Measurements from ENCODE around the gene CCDC175. TPM values are rescaled to one million over a fixed set of nuclear protein-coding genes. Genes with fewer than 3 reads are reported as not detected.
A peak's percentile ranks its signal among the peaks of the same experiment; 100 is the strongest.

CCDC175 gene
- polyA plus RNA-seq = 1.5 TPM
- long read RNA-seq, donor 1 = 0 reads
- long read RNA-seq, donor 2 = 0 reads
- long read RNA-seq, donor 3 = 0 reads
- long read RNA-seq, donor 4 = 0 reads
- long read RNA-seq, donor 5, partial matches to known transcripts = 5 of 5 reads
- long read RNA-seq, donor 5, other reads (novel, unspliced or antisense) = 0 of 5 reads
- long read RNA-seq, donor 6 = 0 reads
- long read RNA-seq, donor 7 = 0 reads
- long read RNA-seq, donor 8 = 0 reads
- long read RNA-seq, donor 9 = 0 reads
- long read RNA-seq, donor 10 = 0 reads
- long read RNA-seq, donor 11, partial matches to known transcripts = 5 of 5 reads
- long read RNA-seq, donor 11, other reads (novel, unspliced or antisense) = 0 of 5 reads

DNA sequence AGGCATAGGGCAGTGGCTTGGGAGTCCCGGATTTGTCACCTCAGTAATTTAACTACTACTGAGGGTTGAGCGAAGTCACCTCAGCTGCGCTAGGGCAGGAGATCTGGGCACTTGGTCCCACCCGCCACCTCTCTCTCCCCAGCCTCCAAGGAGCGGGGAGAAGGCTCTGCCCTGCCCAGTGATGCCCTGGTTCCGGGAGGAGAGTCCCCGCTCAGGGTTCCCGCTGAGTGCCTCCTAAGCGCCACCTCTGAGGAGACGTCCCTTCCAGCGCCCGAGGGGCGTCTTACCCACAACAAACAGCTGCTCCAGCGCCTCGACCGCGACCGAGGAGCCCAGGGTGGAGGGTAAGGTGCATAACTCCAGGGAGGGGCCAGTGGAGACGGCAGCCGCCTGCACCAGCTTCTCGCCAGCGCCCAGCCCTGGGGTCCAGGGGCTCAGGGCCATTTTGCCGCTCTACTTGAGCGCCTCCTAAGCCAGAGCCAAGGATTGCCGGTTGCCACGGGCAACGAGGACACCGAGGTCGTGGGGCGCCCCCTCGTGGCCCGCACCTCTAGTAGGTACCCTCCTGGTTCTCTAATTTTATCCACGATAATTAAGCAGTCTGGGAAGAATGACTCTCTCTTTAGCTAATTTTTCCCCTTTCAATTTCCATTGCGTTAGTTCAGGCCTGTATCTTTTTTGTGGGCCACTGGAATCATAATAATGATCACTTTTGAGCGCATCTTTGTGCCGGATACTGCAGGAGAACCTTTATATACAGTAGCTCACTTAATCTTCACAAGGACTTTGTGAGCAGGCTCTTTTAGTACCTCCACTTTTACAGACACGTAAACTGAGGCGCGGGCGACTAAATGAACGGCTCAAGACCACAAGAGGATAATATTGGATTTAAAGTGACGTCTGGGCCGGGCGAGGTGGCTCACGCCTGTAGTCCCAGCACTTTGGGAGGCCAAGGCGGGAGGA, at the start of gene CCDC175:
Gene CCDC175, minus strand, starts transcription at position 481 of the 963 bp plus-strand sequence. Its CDS starts 37 bp downstream, at position 444.
- Histone ChIP-seq H3K27ac (ENCODE audit: low read length) (peak within 1 kb of the TSS; percentile 86), H3K4me3 (ENCODE audit: low read length) (peak within 1 kb of the TSS; percentile 76), H3K4me1 (ENCODE audit: control insufficient read depth, insufficient read depth, low read length) (peaks cover 14% of the 10 kb centered on the region), H3K9me3 (ENCODE audit: control insufficient read depth, low read depth, low read length) (no peaks in the 10 kb centered on the region), H3K36me3 (ENCODE audit: control insufficient read depth, insufficient read depth, low read length) (no peaks in the 10 kb centered on the region), H3K27me3 (ENCODE audit: control insufficient read depth, insufficient read depth, low read length) (no peaks in the 10 kb centered on the region)
- DNase-seq = peak; percentile 91 to 94
- WGBS (ENCODE audit: insufficient coverage, low lambda C conversion rate) = 0% methylated on average over 1 of the region's 46 CpGs

GRCh38 chr14:59622631-59623030, 46.0 kb upstream of the CCDC175 start:
- peak overlapping the region; percentile 84 for H3K27ac ChIP-seq (ENCODE audit: low read length)
- H3K27me3 ChIP-seq (ENCODE audit: control insufficient read depth, insufficient read depth, low read length) = no peaks in the 10 kb centered on the region
- H3K4me3 ChIP-seq (ENCODE audit: low read length) = no peak overlapping the region
- H3K4me1 ChIP-seq (ENCODE audit: control insufficient read depth, insufficient read depth, low read length) = peaks cover 26% of the 10 kb centered on the region
- H3K9me3 ChIP-seq (ENCODE audit: control insufficient read depth, low read depth, low read length) = no peaks in the 10 kb centered on the region
- peak; percentile 68 to 83 for DNase-seq
- no peaks in the 10 kb centered on the region for H3K36me3 ChIP-seq (ENCODE audit: control insufficient read depth, insufficient read depth, low read length)
- 20% methylated on average over 1 of the region's 2 CpGs for WGBS (ENCODE audit: insufficient coverage, low lambda C conversion rate)

- Histone ChIP-seq H3K27ac (ENCODE audit: low read length) (no peak overlapping the region), H3K36me3 (ENCODE audit: control insufficient read depth, insufficient read depth, low read length) (no peaks in the 10 kb centered on the region), H3K9me3 (ENCODE audit: control insufficient read depth, low read depth, low read length) (no peaks in the 10 kb centered on the region), H3K4me1 (ENCODE audit: control insufficient read depth, insufficient read depth, low read length) (peaks cover 18% of the 10 kb centered on the region), H3K4me3 (ENCODE audit: low read length) (no peak overlapping the region), H3K27me3 (ENCODE audit: control insufficient read depth, insufficient read depth, low read length) (no peaks in the 10 kb centered on the region)
- WGBS (ENCODE audit: insufficient coverage, low lambda C conversion rate) = 100% methylated on average over 1 of the region's 2 CpGs
- DNase-seq = no peak
Measured at GRCh38 chr14:59619061-59619460, 42.4 kb upstream of the CCDC175 start.

- no peaks in the 10 kb centered on the region for H3K27me3 ChIP-seq (ENCODE audit: control insufficient read depth, insufficient read depth, low read length)
- H3K36me3 ChIP-seq (ENCODE audit: control insufficient read depth, insufficient read depth, low read length) = no peaks in the 10 kb centered on the region
- H3K9me3 ChIP-seq (ENCODE audit: control insufficient read depth, low read depth, low read length) = no peaks in the 10 kb centered on the region
- peak; percentile 92 to 93 for DNase-seq
- H3K4me3 ChIP-seq (ENCODE audit: low read length) = no peak overlapping the region
- H3K4me1 ChIP-seq (ENCODE audit: control insufficient read depth, insufficient read depth, low read length) = peaks cover 9% of the 10 kb centered on the region
- H3K27ac ChIP-seq (ENCODE audit: low read length) = peak overlapping the region; percentile 83
- whole genome bisulfite sequencing (ENCODE audit: insufficient coverage, low lambda C conversion rate) = 23% methylated on average over 3 of the region's 3 CpGs
Measured at GRCh38 chr14:59601056-59601455, 24.4 kb upstream of the CCDC175 start.

GRCh38 chr14:59600211-59600945, 23.8 kb upstream of the CCDC175 start:
- Histone ChIP-seq H3K36me3 (ENCODE audit: control insufficient read depth, insufficient read depth, low read length) (no peaks in the 10 kb centered on the region), H3K27me3 (ENCODE audit: control insufficient read depth, insufficient read depth, low read length) (no peaks in the 10 kb centered on the region), H3K4me3 (ENCODE audit: low read length) (no peak overlapping the region), H3K4me1 (ENCODE audit: control insufficient read depth, insufficient read depth, low read length) (peaks cover 9% of the 10 kb centered on the region), H3K27ac (ENCODE audit: low read length) (peak overlapping the region; percentile 83), H3K9me3 (ENCODE audit: control insufficient read depth, low read depth, low read length) (no peaks in the 10 kb centered on the region)
- peak in 1 of 2 donors; percentile 56 for DNase-seq
- no CpG with 5 or more reads among the region's 2 CpGs for WGBS (ENCODE audit: insufficient coverage, low lambda C conversion rate)

- peaks cover 5% of the 10 kb centered on the region for H3K4me1 ChIP-seq (ENCODE audit: control insufficient read depth, insufficient read depth, low read length)
- 40% methylated on average over 1 of the region's 6 CpGs for WGBS (ENCODE audit: insufficient coverage, low lambda C conversion rate)
- no peaks in the 10 kb centered on the region for H3K27me3 ChIP-seq (ENCODE audit: control insufficient read depth, insufficient read depth, low read length)
- no peaks in the 10 kb centered on the region for H3K9me3 ChIP-seq (ENCODE audit: control insufficient read depth, low read depth, low read length)
- peak overlapping the region; percentile 2 for H3K27ac ChIP-seq (ENCODE audit: low read length)
- DNase-seq = peak; percentile 71 to 85
- H3K36me3 ChIP-seq (ENCODE audit: control insufficient read depth, insufficient read depth, low read length) = no peaks in the 10 kb centered on the region
- H3K4me3 ChIP-seq (ENCODE audit: low read length) = no peak overlapping the region
Measured at GRCh38 chr14:59595071-59595470, 18.5 kb upstream of the CCDC175 start.

GRCh38 chr14:59591641-59592370, 15.2 kb upstream of the CCDC175 start:
- 96% methylated on average over 4 of the region's 5 CpGs for WGBS (ENCODE audit: insufficient coverage, low lambda C conversion rate)

DNA sequence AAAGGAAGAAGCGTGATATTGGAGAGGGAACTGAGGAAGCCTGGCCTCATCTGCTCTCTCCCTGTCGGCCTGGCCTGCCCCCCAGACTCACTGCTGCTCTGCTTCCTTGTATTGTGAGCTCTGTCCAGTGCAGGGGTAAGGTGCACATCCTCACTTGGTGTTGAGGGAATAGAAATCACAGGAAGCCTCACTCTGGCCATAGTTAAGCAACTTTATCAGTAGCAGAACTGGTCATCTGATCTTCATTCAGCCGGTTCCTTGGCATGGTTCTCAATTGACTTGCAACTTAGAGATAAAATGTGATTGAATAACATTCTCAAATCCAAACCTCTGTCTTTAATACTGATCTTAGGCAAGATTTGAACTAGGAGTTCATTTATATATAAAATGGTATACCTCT, 11.5 kb upstream of the CCDC175 start:
- Histone ChIP-seq H3K4me1 (ENCODE audit: control insufficient read depth, insufficient read depth, low read length) (peaks cover 4% of the 10 kb centered on the region), H3K9me3 (ENCODE audit: control insufficient read depth, low read depth, low read length) (no peaks in the 10 kb centered on the region), H3K27me3 (ENCODE audit: control insufficient read depth, insufficient read depth, low read length) (no peaks in the 10 kb centered on the region), H3K4me3 (ENCODE audit: low read length) (no peak overlapping the region), H3K27ac (ENCODE audit: low read length) (peak overlapping the region; percentile 10), H3K36me3 (ENCODE audit: control insufficient read depth, insufficient read depth, low read length) (no peaks in the 10 kb centered on the region)
- no CpG with 5 or more reads among the region's 3 CpGs for WGBS (ENCODE audit: insufficient coverage, low lambda C conversion rate)
- DNase-seq = peak; percentile 65 to 67

More at GRCh38 chr14:59591641-59592370, 15.2 kb upstream of the CCDC175 start:
- no peaks in the 10 kb centered on the region for H3K27me3 ChIP-seq (ENCODE audit: control insufficient read depth, insufficient read depth, low read length)
- no peaks in the 10 kb centered on the region for H3K36me3 ChIP-seq (ENCODE audit: control insufficient read depth, insufficient read depth, low read length)
- no peak for DNase-seq
- H3K9me3 ChIP-seq (ENCODE audit: control insufficient read depth, low read depth, low read length) = no peaks in the 10 kb centered on the region
- H3K27ac ChIP-seq (ENCODE audit: low read length) = no peak overlapping the region
- peaks cover 8% of the 10 kb centered on the region for H3K4me1 ChIP-seq (ENCODE audit: control insufficient read depth, insufficient read depth, low read length)
- H3K4me3 ChIP-seq (ENCODE audit: low read length) = no peak overlapping the region

- no peaks in the 10 kb centered on the region for H3K27me3 ChIP-seq (ENCODE audit: control insufficient read depth, insufficient read depth, low read length)
- no peaks in the 10 kb centered on the region for H3K9me3 ChIP-seq (ENCODE audit: control insufficient read depth, low read depth, low read length)
- H3K4me3 ChIP-seq (ENCODE audit: low read length) = no peak overlapping the region
- H3K4me1 ChIP-seq (ENCODE audit: control insufficient read depth, insufficient read depth, low read length) = peaks cover 7% of the 10 kb centered on the region
- WGBS (ENCODE audit: insufficient coverage, low lambda C conversion rate) = 76% methylated on average over 4 of the region's 10 CpGs
- no peak for DNase-seq
- H3K36me3 ChIP-seq (ENCODE audit: control insufficient read depth, insufficient read depth, low read length) = no peaks in the 10 kb centered on the region
- H3K27ac ChIP-seq (ENCODE audit: low read length) = no peak overlapping the region
Measured at GRCh38 chr14:59585891-59586554, 9.4 kb upstream of the CCDC175 start.

All from large intestine (tissue), 12 donors.